ENCODE data around the gene NKX3-2.

The NKX3-2 gene

DNA sequence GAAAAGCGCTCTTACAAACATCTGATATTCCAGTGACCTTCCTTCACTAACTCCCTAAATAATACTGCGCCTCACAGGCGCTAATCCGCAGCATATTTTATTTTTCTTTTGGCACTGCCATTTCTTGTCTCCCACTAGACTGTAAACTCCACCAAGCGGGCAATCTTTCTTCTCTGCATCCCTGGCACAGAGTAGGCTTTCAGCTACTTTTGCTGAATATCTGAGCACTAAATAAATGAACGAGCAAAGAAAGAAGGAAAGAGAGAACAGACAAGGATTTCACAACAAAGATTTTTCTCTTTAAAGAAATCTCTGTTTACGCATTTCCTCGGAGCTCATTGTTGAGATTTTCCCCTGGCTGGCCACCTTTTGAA lies 12.7 kb downstream of the NKX3-2 start:
- DNase-seq (ENCODE audit: low spot score), result no peak

- DNase-seq (ENCODE audit: low spot score), result no peak
Observed at GRCh38 chr4:13530823-13531624, 13.3 kb downstream of the NKX3-2 start.

DNA sequence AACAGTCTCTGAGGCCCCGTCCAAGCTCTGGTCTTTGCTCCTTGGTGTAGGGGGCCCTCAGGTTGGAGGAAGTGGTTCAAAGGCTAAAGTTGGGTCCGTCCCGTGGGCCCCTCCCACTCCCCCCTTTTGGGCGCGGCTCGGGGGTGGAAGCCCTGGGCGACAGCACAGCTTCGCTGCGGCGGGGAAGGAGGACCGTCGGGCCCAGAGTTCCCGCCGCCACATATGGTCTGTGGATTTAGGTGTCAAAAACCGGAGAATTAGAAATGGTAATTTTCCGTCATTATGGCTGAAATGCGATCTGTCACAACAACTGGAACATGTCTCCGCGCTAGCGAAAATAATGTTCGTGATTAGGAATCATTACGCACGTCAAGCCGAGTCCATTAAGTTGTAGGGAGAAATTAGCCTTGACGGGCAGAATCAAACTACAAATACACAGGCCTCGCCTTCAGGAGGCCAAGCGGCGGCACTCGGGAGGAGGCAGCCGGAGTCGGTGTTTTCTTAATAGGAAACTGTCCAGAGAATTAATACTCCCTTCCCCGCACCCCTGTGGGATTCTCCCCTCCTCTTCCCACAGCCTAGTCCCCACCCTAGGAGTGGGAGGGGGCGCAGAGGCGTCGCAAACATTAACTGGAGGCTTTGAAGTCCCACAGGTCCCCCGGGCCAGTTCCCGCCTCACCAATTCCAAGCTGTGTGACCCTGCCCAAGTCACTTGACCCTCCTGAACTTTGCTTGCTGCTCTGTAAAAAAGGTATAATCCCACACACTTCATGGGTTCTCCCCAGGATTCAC lies 15.0 kb downstream of the NKX3-2 start:
- no peak for DNase-seq (ENCODE audit: low spot score)

DNA sequence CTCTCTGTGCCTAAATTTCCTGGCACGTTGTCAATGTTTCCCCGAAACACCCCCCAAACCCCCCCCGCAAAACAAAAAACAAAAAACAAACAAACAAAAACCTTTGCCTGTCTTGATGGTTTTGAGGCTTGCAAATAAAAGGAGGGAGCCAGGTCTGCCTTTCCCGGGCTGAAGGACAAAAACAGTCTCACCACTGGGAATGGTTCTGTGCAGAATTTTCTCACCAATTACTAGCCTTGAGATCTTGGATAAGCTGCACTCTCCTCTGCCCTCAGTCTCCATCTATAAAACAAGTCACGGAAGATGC lies 15.5 kb downstream of the NKX3-2 start:
- DNase-seq (ENCODE audit: low spot score), result no peak

DNA sequence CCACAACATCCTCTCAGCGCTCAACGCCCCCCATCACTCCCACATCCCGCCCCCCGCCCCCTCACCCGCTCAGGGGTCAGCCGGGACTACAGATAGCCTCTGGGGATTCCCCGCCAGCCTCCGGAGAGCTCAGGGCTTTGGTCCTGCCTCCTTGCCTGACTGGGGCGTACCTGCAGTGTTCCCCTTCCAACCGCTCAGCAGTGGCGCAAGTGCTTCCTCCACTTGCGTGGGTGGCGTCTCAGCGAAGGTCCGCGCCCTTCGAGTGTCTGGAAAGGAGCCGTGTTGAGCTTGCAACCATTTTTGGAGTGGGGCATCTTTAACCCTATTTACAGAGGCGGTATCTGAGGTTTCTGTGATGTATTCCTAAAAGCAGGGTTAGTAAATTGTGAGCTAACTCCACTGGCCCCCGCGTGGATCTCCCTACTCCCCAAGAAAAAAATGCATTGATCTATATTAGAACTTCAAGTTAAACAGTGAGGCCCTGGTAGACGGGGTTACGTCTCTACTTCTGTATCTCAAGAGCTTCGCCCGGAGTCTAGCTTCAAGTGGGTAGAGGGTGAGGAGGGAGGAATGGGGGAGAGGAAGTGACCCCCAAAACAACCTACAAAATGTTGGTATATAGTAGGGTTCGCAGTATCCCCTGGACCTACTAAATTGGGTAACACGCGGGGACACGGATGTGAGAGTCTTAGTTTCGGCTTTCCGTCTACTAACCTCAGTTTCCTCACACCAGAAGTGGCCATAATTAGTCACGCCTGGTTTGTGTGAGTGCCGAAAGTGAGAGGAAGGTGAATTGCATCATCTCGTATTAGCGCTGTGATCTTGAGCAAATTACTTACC lies 16.1 kb downstream of the NKX3-2 start:
- DNase-seq (ENCODE audit: low spot score), result no peak

DNA sequence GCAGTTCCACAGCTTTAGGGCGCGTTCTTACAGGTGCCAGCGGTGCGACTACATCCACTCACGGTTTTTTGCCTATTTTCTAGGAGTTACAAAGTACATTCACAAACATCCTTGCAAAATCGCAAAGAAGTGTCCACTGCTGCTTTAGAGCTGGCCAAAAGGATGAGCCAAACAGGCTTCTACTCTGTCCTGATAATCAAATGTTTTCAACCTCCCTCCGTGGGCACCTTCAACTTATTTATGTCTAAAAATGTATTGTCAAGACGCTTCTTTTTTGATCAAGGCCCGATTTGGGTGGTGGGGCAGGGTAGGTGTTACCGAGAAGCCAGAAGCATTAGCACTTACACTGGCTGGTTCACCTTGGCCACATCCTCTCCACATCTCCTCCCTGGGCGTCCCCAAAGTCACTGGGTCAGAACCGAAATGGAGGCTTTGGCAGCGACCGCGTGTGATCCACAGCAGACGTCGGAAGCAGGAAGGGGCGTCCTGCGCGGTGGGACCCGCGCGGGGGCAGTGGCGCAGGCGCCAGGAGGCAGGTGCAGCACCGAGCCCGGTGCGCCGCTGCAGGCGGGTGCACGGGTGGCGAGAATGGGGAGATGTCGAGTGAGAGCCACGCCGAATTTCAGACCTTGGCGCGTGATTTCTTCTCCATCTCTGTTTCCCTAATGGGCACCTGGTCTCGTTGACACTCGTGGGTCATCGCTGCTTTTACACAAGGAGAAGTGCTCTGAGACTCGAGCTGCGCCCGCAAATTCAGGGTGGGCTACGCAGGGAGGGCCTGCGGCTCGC lies 16.9 kb downstream of the NKX3-2 start:
- DNase-seq (ENCODE audit: low spot score), result no peak

- no peak for DNase-seq (ENCODE audit: low spot score)
Observed at GRCh38 chr4:13526658-13527057, 17.6 kb downstream of the NKX3-2 start.

DNA sequence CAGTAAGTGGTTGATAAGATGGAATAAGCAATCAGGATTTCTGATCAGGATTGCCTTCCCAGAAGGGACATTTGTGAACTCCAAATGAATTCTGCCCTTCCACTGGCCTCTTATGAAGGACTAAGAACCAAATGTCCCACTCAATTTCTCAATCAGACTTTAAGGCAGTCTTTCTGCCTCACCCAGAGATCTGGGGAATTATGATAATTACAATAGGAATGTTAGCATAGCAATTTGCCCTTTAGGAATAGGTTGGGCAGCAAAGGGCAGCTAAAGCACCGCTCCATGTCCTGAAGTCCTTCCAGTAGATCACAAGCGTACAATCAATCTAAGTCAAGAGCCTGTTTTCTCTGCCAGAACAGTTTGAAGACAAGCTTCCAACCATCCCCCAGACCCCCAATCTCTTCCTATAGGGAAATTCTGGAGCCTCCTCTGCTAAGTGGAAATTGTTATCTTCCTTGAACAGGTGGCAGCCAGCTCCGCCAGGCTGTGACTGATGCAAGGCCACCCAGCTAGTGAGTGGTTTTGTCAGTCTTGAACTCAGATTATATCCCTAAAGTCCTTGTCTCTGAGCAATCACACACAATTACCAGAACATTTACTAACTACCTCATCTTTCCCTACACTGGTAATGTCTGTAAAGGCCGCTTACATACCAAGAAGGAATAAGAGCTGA lies 18.6 kb downstream of the NKX3-2 start:
- DNase-seq (ENCODE audit: low spot score), result no peak

DNA sequence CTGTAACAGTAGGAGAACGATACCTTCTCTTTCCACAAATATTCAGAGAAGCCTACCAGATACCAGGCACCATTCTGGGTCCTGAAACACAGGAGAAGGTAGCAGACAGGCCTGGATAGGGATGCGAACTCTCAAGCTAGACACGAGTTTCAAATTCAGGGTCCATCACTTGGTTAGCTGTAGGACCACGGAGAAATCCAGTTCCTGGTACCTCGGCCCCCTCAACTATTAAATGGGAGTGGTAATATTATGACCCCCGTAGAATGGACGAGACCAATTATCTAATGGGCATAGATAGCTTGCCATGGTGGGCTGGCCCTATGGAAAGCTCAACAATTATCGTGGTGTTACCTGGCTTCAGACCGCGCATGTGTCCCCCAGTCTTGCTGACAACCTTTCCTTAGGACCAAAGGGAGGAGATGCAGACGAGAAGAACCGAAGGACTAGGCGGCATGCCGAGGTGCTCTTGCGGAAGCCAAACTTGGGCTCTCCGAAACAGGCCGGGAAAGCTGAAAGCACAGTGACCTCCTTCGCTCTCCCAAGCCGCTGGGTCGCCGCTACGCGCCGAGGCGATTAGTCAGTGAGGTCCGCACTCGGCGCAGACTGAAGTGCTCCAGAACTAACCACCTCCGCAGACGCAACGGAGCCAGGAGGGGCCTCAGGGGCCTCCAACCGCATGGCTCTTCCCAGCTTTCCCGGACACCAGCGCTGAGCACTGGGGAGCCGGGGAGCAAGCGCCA lies 19.6 kb downstream of the NKX3-2 start:
- no peak for DNase-seq (ENCODE audit: low spot score)

GRCh38 chr4:13523591-13524503 lies 20.5 kb downstream of the NKX3-2 start:
- DNase-seq (ENCODE audit: low spot score), result no peak

- no peak for DNase-seq (ENCODE audit: low spot score)
Observed at GRCh38 chr4:13523105-13523477, 21.2 kb downstream of the NKX3-2 start.

DNA sequence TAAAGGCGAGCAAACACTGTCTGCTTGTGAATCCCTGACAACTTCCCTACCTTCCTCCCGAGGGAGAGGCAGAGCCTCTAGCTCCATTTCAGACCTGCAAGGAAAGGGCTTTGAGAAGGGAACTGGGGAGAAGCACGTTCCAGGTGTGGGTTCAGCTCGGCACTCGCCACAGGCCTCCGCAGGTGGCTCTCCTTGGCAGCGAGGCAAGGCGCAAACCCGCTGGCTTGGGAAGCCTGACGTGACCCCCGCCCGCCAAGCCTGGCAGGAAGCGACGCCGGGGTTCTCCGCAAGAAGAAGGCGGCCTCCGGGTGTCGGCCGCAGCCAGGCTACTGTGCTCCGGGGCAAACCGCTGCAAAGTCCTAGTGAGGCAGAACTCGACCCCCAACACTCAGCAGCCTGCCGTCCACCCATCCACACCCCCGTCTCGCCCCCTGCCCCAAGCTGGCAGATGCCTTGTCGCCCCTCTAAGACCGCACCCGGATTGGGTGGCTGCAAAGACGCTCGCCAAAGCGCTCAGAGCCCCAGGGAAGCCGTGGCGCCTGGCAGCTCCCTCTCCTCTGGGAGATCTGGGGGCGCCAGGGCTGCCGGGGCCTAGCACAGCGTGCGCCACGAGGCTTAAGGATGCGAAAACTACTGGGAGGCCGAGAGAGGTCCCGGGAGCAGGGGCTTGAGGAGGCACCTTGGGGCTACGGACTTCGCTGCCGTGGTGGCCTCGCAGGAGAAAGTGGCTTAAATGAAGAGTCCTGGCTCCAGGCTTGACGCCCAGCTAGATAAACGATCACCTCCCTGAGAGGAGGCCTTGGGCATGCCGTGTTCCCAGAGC lies 21.8 kb downstream of the NKX3-2 start:
- DNase-seq (ENCODE audit: low spot score), result no peak

GRCh38 chr4:13521047-13521446 lies 23.3 kb downstream of the NKX3-2 start:
- DNase-seq (ENCODE audit: low spot score), result no peak

DNA sequence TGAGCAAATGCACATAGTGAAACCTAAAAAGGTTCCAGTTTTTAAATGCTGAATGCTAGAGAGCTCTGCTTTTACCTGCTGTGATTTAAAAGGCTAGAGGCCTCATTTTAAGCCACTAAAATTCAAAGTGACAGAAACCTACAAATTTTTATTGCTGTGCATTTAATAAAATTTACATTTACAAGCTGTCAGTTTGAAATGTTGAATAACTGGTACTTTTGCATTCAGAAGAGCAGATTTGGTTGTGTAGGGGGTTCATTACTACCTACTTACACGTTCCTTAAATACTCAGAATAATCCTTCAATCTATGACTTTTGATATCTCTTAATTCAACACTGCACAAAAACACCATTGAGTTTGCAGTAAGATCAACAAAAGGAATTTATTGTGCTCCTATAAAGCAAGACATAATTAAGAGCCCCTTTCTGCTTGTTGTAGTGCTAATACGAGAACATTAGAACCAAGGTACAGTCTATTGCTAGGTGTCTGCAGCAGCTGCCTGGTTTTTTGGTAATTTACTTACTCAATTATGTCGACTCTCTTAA lies 27.9 kb downstream of the NKX3-2 start:
- DNase-seq (ENCODE audit: low spot score), result no peak

GRCh38 chr4:13515268-13515667 lies 29.0 kb downstream of the NKX3-2 start:
- DNase-seq (ENCODE audit: low spot score), result no peak

GRCh38 chr4:13514722-13515121 lies 29.6 kb downstream of the NKX3-2 start:
- no peak for DNase-seq (ENCODE audit: low spot score)

GRCh38 chr4:13511101-13511500 lies 33.2 kb downstream of the NKX3-2 start:
- no peak for DNase-seq (ENCODE audit: low spot score)

GRCh38 chr4:13509442-13509841 lies 34.9 kb downstream of the NKX3-2 start:
- DNase-seq (ENCODE audit: low spot score), result no peak
